Measurements from ENCODE around the gene JUN.

- no peak for TF ChIP-seq POLR2A (IDR thresholded peaks at IDR 0.05)
- TF ChIP-seq CTCF (IDR thresholded peaks at IDR 0.05), result no peak
- no peak for TF ChIP-seq EP300 (IDR thresholded peaks at IDR 0.05)
These were observed 45.0 kb downstream of the JUN start for GRCh38 chr1:58738876-58739275.
